Medulla oblongata (tissue), 1 donor: ENCODE results near the gene TMEM156.
A peak's percentile ranks its signal among the peaks of the same experiment; 100 is the strongest.
"Not testable (repeated sequence)": the region's sequence is repeated elsewhere in the genome, so short reads cannot be mapped to it uniquely, and the experiment has no call there.

Experiments
- DNase-seq: peaks from one replicate; pipeline ENCODE4 v3.0.0-alpha.2; 2015; ENCODE audit errors: extremely low spot score

Gene TMEM156

GRCh38 chr4:39043861-39044363 is 11.7 kb upstream of the TMEM156 start:
- DNase-seq, result peak; percentile 72

- DNase-seq, result no peak
Measured at GRCh38 chr4:39043058-39043860, 11.1 kb upstream of the TMEM156 start.

GRCh38 chr4:39042366-39042765 is 10.2 kb upstream of the TMEM156 start:
- DNase-seq, result peak; percentile 84

- no peak for DNase-seq
Measured at GRCh38 chr4:39039108-39039507, 6.9 kb upstream of the TMEM156 start.

GRCh38 chr4:39037941-39038340 is 5.7 kb upstream of the TMEM156 start:
- DNase-seq, result peak; percentile 45

GRCh38 chr4:39037491-39037825 is 5.2 kb upstream of the TMEM156 start:
- no peak for DNase-seq

GRCh38 chr4:39036172-39036571 is 4.0 kb upstream of the TMEM156 start:
- DNase-seq, result no peak

DNA sequence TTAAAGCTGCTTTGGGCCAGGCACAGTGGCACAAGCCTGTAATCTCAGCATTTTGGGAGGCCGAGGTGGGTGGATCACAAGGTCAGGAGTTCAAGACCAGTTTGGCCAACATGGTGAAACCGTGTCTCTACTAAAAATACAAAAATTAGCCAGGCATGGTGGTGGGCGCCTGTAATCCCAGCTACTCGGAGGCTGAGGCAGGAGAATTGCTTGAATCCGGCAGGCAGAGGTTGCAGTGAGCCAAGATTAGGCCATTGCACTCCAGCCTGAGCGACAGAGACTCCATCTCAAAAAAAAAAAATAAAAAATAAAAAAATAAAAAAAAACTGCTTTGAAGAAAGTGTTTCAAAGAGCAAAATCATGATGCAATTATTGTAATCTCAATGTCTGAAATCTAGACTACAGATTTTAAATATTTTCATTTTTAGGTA is 604 bp downstream of the TMEM156 start:
- not testable (repeated sequence) for DNase-seq

DNA sequence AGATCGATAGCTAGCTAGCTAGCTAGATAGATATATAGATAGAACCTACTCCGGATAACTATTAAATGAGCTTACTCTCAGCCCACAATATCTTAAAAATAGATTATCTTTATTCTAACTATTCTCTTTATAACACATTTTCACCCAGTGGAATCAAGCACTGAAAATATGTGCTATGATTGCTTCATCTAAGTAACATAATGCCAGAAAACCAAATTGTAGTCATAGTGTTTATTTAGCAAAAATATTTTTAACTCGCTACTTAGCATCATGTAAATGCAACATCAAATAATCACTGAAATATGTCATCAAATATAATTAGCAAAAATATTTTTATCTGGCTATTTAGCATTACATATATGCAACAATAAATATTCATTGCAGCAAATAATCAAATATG is 1.5 kb downstream of the TMEM156 start:
- no peak for DNase-seq

DNA sequence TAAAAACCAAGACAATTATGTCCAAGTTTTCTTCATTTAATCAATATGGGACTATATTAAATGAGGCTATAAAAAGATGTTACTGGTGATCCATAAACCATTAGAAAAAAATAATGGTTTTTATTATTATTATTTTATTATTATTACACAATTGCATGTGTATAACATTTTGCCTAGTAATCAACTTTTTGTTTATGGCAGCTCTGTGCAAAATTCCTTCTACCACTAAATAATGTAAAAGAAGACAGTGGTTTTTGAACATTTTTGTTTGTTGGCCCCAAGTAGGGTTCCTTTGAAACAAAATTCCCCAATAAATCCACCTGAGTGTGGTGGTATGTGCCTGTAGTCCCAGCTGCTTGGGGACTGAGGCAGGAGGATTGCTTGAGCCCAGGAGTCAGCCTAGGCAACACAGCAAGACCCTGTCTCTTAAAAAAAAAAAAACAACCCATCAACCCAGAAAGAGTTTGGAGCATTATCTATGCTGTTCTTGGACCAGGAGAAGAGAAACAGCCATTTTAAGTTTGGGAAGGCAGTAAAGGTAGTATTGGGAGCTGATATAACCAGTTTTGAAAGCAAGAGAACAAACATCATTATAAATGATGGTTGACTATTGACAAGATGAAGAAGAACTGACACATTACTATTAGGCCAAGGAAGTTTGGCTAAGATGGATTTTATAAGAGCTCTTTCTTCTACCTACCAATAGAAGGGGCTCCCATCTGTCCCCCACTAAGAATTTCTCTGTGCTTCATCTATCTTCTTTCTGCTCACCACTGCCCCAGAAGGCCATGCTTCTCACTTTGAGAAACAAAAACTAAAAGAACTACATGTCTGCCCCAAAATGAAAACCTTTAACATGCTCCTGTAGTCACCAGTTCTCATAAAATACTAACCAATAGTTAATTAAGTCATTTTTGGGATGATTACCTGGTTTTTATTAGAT is 2.2 kb downstream of the TMEM156 start:
- no peak for DNase-seq

GRCh38 chr4:39026096-39026495 is 6.1 kb downstream of the TMEM156 start:
- no peak for DNase-seq

DNA sequence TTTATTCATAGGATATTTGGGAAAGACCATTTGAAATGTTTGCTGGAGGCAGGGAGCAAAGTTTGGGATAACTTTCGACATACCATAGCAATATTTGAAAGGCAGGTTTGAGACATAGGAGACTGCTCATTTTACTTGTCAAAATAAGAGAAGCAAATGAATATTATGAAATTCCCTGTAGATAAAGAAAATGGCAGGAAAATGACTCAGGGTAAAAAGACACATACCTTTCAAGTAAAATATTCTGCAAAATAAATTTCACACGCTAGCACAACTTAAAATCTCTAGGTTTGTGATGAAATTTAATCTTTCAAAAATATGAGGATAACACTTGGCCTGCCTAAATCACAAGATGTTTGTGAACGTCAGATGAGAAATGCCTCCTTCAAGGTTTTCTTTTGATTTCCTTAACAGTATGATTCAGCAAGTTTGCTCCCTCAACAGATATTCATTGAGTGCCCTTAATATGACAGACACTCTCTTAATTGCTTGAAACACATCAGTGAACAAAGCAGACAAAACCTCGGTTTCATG is 6.6 kb downstream of the TMEM156 start:
- no peak for DNase-seq

- no peak for DNase-seq
Measured at GRCh38 chr4:39024311-39024865, 7.8 kb downstream of the TMEM156 start.

DNA sequence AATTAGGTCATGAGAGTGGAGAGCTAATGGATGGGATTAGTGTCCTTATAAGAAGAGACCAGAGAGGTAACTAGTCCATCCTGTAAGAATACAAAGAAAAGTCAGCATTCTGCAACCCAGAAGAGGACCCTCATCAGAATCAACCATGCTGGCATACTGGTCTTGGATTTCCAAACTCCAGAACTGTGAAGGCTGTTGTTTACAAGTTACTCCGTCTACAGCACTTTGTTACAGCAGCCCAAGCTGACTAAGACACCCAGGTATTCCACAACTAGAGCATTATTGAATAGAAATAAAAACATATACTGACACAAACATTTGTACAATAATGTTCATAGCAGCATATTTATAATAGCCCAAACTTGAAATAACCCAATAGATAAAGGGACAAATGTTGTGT is 9.2 kb downstream of the TMEM156 start:
- DNase-seq, result no peak

DNA sequence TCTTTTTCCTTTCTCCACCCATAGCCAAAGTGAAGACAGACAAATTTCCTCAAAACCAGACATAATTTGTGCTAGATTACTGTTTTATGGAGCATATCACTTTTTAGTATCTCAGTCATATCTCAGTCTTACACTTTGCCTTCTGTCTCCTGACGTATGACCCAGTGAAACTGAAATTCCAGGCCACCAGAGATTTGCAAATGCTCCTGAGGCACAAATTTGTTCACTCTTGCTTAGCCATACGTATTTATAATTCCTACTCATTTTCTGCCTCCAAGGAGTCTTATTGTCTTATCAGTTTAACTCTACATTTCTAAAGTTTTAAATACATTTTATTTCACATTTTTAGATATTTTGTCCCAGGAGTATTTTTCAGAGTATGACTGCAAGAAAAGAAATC is 10.0 kb downstream of the TMEM156 start:
- DNase-seq, result no peak

GRCh38 chr4:39021631-39022030 is 10.6 kb downstream of the TMEM156 start:
- DNase-seq, result no peak

DNA sequence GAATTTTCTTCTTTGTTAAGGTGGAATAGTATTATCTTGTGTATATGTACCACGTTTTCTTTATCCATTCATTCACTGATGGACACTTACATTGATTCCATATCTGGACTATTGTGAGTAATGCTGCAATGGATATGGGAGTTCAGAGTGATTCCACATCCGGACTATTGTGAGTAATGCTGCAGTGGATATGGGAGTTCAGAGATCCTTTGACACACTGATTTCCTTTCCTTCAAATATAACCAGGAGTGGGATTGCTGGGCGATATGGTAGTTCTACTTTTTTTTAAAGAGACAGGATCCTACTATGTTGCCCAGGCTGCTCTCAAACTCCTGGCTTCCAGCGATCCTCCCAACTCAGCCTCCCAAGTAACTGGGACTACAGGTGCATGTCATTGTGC is 12.1 kb downstream of the TMEM156 start:
- no peak for DNase-seq

- no peak for DNase-seq
Measured at GRCh38 chr4:39014028-39014427, 18.2 kb downstream of the TMEM156 start.

- DNase-seq, result no peak
Measured at GRCh38 chr4:39004758-39005157, 27.5 kb downstream of the TMEM156 start.

- not testable (repeated sequence) for DNase-seq
Measured at GRCh38 chr4:39002058-39002457, 30.2 kb downstream of the TMEM156 start.

DNA sequence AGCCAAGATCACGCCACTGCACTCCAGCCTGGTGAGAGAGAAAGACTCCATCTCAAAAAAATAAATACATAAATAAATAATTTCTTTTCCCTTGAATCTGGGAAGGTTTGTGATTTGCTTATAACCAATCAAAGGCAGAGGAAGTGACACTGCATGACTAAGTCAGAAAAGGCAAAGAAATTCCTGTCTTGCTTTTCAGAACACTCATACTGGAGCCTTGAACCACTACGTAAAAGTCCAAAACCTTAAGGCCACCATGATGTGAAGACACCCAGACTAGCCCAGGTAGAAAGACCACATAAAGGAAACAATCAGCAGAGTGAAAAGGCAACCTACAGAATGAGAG is 36.6 kb downstream of the TMEM156 start:
- no peak for DNase-seq

DNA sequence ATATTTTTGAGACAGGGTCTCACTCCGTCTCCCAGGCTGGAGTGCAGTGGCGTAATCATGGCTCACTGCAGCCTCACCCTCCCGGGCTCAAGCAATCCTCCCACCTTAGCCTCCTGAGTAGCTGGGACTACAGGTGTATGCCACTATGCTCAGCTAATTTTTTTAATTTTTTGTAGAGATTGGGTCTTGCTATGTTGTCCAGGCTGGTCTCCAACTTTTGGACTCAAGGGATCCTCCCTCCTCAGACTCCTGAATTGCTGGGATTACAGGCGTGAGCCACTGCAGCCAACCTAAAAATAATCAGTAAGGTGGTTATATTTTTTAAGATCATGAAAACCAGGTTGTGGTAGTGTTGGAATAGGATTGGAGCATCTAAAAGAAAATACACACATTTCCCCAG is 38.1 kb downstream of the TMEM156 start:
- no peak for DNase-seq
